Measurements from ENCODE around the gene ALOX15B.
"Not testable (repeated sequence)": the region's sequence is repeated elsewhere in the genome, so short reads cannot be mapped to it uniquely, and the experiment has no call there.

Gene ALOX15B

DNA sequence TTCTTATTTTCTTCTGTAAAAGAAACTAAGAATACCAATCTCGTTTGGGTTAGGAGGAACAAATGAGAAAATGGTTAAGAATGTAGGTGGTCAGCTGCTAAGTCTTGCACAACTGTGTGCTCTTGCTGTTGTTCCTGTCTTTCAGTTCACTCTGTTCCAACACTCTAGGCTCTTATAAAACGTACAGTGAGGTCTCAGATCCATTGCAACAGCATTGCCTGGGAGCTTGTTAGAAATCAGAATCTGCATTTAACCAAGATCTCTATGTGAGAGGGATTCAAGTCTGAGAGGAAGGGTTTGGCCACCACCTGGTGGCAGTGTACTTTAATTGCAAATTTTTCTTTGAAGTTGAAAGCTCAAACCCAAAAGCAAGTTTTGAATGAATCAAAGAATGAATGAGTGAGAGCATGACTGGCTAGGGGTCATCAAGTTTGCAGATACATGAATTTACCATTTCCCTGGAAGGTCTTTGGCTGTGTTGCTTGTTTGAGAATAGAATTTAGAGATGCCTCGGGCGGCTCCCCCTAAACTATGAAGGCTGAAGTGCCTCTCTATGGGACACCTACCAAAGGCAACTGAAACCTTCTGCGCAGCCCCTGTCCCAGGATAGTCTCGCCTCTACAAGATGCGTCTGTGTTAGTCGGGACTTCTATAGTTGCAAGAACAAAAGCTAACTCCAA is 2.5 kb downstream of the ALOX15B start:
- peak; percentile 91 to 95 for DNase-seq

DNA sequence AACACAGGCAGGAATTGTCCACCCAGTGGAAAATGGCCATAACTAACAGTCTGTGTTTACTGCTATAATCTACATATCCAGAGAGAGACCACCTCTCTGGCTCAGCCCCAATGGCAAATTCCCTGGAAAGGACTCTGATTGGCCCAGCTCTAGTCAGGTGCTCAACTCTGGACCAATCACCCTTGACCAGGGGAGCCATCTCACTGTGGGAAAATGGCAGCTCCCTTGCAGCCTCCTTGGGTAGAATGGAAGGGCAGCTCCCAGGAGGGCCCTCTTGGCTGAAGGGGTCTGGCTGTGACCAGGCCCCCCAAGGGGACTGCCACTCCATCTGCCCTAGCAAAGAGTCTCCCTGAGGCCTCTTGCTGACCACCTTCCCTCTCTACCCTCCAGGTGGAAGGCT is 3.1 kb downstream of the ALOX15B start:
- DNase-seq = peak in 1 of 2 donors; percentile 23

DNA sequence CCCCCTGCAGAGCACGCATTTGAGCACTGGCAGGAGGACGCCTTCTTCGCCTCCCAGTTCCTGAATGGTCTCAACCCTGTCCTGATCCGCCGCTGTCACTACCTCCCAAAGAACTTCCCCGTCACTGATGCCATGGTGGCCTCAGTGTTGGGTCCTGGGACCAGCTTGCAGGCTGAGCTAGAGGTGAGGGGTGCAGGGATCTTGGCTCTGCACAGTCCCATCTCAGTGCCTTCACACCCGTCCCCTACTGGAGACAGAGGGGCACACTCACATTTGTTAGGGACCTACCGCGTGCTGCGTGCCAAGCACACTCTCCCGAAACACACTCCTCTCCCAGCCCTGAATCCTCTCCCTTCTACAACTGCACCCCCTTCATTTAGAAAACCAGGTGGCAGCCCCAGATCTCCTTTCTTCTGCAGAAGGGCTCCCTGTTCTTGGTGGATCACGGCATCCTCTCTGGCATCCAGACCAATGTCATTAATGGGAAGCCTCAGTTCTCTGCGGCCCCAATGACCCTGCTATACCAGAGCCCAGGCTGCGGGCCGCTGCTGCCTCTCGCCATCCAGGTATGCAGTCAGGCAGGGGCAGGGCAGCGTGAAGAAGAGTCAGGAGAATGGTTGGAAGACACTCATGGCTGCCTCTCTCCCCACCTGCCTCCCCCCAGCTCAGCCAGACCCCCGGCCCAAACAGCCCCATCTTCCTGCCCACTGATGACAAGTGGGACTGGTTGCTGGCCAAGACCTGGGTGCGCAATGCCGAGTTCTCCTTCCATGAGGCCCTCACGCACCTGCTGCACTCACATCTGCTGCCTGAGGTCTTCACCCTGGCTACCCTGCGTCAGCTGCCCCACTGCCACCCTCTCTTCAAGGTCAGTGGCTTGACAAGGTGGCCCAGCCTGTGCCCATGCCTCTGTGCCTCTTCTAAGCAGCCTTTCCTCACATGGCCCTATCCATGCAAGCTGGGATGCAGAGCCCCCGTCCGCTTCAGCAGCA is 6.3 kb downstream of the ALOX15B start:
- DNase-seq = no peak

DNA sequence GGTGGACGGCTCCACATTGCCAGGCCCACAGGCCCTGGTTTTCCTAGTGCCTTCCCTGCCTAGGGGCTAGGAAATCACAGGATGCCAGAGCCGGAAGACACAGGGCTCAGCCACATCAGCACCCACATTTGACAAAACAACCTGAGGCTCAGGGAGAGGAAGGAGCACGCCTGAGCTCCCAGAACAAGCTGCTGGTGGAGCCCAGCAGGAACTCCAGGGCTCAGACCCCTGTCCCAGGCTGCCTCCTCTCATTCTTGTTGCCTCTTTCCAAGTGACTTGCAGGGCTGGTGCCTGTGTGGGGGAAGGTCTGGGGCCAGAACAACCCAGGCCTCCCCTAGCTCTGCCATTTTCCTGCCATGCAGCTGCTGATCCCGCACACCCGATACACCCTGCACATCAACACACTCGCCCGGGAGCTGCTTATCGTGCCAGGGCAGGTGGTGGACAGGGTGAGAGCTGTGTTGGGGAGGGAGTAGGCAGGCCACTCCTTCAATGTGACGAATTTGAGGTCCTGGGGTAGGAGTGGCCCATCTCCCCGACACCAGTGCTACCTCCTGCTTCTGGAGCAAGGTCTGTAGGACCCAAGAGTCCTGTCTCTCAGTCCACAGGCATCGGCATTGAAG is 7.6 kb downstream of the ALOX15B start:
- DNase-seq = no peak

DNA sequence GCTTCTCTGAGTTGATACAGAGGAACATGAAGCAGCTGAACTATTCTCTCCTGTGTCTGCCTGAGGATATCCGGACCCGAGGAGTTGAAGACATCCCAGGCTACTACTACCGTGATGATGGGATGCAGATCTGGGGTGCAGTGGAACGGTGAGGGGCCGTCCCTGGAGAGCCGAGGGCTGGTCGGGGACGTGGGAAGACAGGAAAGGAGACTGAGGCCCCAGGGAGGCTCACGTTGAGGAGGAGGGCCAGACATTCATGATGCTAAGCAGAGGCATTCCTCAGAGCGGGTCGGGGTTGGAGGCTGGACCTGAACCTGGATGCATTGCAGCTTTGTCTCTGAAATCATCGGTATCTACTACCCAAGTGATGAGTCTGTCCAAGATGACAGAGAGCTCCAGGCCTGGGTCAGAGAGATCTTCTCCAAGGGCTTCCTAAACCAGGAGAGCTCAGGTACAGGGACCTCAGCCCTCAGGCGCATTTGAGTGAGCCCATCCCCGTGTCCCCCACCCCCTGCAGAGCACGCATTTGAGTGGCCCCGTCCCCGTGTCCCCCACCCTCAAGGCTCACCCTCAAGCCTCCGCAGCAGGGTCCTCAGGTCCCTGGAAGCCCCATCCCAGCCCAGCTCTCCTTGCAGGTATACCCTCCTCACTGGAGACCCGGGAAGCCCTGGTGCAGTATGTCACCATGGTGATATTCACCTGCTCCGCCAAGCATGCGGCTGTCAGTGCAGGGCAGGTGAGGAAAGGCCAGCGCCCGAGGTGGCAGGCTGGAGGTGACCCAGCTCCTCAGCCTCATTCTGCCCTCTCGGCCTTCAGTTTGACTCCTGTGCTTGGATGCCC is 8.3 kb downstream of the ALOX15B start:
- no peak for DNase-seq

DNA sequence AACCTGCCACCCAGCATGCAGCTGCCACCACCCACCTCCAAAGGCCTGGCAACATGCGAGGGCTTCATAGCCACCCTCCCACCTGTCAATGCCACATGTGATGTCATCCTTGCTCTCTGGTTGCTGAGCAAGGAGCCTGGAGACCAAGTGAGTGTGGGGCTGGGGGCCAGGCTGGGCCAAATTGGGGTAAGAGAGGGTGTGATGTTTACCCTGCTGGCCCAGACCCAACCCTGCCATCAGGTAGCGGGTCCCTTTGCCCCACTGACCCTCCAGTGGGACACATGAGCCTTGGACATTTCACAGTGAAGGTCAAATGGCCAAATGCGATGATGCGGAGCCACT is 8.9 kb downstream of the ALOX15B start:
- no peak for DNase-seq

DNA sequence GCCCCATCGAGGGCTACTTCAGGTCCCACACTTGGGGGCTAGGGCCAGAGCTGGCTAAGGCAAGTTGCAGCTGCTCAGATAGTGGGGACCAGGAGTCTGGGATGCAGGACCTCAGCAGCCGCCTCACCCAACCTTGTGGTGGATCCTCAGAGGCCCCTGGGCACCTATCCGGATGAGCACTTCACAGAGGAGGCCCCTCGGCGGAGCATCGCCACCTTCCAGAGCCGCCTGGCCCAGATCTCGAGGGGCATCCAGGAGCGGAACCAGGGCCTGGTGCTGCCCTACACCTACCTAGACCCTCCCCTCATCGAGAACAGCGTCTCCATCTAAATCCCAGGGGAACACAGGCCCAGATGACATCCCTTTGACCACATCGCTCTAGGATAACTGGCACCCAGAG is 9.4 kb downstream of the ALOX15B start:
- DNase-seq = no peak

DNA sequence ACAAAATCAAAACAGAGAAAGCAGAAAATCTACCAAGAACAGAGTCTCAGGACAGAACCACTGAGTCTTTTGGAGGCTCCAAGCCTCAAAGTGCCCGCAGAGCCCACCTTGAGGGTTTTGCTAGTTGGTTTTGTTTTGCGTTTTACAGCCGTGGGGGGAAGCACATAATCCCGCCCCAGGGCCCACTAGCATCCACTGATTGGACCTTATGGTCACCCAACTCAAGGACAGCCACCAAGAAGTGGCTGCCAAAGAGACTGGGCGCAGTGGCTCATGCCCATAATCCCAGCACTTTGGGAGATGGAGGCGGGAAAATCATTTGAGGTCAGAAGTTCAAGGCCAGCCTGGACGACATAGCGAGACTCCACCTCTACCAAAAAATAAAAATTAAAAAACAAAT is 9.9 kb downstream of the ALOX15B start:
- no peak for DNase-seq

DNA sequence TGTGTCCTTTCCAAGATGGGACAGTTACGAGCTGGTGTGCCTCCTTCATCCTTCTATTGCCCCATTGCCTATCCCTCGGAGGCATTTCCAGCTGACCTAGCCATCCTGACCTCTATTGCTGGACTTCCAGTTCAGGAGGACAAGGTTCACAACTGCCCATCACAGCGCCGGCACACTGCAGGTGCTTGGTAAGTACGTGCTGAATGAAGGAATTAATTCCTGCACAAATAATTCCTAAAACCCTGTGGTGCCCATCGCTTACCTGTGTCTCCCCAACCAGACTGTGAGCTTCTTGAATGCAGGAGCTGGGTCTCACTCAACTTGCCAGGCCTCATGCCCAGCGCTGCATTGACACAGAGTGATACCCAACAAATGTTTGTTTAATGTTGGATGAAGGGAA is 13.0 kb downstream of the ALOX15B start:
- no peak for DNase-seq

DNA sequence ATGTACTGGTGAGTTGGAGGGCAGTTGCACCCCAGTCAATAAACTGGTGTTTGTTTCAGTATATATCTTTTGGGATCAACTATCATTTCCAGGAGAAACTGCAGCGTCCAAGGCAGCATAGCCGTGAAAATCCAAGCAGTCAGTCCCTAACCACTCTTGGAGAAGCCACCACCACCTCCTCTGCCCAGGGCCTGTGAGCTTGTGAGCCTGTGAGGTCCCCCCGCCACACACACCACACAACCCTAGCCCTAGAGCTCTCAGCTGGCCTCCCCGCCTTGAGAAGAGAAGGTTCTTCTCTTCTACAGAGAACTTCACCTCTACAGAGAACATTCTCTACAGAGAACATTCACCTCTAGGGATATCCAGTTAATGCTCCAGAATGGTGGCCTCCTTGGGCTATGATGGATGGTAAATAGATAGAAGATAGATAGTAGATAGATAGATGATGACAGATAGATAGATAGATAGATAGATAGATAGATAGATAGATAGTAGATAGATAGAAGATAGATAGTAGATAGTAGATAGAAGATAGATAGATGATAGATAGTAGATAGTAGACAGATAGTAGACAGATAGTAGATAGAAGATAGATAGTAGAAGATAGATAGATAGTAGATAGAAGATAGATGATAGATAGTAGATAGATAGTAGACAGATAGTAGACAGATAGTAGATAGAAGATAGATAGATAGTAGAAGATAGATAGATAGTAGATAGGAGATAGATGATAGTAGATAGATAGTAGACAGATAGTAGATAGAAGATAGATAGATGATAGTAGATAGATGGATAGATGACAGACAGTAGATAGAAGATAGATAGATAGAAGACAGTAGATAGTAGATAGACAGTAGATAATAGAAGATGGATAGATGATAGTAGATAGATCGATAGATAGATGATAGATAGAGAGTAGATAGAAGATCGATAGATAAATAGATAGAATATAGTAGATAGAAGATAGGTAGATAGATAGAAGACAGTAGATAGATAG is 13.7 kb downstream of the ALOX15B start:
- DNase-seq = no peak

DNA sequence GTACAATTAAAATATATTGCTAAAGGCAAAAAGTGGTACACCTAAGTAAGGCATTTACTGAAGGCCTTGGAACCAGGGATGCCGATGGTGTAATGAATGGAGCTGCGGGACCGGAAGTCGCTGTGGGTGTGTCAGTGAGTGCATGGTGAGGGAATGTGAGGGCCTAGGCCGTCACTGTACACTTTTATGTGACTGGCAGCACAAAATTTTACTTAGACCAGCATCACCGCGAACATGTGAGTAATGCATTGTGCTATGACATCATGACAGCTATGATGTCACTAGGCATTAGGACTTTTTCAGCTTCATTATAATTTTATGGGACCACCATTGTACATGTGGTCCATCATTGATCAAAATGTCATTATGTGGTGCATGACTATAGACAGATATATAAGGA is 14.7 kb downstream of the ALOX15B start:
- DNase-seq = no peak

DNA sequence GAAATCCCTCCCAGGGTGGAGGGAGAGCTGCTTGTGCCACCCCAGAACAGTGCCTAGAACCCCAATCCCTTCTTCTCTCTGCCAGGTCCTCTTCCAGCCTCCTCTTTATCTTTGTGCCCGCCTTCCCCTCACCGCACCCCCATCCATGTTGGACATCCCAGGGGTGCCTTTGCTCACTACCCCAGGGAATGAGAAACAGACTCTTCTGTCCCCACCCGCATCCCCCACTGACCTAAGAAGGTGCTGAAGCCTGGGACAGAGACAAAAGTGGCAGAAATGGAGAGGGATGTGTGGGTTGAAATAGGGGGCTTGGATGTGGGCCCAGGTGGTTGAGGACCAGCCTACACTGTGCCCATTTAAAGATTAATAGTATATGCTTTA is 17.0 kb downstream of the ALOX15B start:
- no peak for DNase-seq

DNA sequence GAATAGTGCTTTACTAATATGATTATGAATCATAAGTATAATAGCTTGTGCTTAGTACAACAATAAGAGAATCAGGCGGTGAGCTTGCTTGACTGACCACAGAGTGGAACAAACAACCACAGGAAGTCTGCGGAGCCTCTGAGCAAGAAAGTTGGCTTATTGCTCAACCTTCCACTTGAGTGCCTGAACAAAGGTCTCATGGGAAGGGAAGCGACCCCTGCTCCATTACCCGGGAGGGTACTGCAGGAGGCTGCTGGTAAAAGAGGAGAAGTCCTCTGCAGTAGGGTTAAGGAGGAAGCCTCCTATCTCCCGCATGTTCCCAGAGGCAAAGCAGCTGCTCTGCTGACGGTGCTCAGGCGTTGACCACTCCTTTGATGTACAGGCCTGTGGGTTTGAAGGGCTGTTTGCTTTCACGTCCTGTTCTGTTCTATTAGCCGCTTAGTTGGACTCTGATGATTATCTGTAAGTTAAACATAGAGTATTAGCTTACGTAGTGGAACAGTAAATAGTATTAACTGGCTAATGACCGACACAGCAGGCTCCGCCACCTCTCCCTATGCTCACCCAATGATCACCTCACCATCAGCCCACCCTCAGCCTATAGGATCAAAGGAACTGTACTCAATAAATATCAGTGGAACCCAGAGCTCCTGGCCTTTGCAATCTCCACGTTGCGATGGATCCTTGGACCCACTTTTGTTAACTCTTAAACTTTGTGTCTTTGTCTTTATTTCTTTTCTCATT is 17.5 kb downstream of the ALOX15B start:
- DNase-seq = peak; percentile 95 to 96

DNA sequence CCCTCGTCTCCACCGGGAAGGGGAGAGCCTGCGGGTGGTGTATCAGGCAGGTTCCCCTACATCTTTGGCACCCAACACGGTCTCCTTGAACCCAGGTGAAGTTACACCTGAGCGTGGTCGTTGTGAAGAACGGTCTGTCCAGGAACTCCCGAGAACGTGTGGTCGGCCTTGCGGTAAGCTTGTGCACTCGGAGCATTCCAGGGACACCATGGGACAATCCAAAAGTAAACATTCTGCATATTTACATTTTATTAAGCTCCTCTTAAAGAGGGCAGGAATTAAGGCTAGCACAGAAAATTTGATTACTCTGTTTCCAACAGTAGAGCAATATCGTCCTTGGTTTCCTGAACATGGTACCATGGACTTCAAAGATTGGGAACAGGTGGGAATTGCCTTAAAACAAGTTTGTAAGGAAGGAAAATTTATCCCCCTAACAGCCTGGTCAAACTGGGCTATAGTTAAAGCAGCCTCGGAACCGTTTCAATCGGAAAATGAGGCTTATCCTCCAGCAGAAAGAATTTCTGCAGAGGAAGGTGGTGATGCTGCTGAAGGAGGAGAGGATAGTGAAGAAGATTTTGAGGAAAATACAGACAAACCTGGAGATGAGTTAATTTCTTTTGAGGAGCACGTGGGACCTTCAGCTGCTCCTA is 18.2 kb downstream of the ALOX15B start:
- DNase-seq = no peak

DNA sequence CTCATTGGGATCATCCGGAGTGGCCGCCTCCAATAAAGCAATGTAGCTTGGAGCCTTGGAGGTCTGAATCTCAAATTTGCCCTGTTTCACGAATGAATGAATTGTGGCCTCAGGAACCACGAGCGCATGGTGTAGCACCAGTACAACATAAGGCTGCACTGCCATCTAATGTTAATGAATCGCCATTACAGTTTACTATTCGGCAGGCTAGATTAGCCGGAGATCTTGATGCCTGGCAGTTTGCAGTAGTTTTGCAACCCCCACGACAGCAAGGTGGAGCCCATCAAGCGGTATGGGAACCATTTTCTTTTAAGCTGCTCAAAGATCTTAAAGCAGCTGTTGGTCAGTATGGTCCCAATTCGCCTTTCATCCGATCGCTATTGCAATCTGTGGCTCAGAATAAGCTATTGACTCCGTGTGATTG is 18.8 kb downstream of the ALOX15B start:
- peak; percentile 80 to 88 for DNase-seq

DNA sequence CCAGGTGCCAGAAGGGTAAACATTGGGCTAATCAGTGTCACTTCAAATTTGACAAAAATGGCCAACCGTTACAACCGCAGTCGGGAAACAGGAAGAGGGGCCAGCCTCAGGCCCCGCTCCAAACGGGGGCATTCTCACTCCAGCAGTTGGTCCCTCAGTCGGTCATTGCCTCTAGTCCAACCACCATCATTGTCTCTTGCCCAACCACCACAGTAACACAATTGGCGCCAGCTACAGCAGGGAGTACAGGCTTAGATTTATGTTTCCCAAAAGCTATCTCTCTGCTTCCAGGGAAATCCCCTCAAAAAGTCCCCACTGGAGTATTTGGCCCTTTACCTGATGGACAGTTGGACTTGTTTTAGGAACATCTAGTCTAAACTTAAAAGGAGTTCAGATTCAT is 20.3 kb downstream of the ALOX15B start:
- no peak for DNase-seq

DNA sequence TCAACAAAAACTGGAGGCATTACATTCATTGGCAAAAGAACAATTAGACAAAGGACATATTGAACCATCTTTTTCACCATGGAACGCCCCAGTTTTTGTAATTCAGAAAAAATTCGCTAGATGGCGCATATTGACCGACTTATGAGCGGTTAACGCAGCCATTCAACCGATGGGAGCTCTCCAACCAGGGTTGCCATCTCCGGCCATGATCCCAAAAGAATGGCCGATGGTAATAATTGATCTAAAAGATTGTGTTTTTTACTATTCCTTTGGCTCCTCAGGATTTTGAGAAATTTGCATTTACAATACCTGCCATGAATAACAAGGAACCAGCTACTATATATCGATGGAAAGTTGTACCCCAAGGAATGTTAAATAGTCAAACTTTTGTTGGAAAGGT is 21.4 kb downstream of the ALOX15B start:
- peak; percentile 79 to 90 for DNase-seq

DNA sequence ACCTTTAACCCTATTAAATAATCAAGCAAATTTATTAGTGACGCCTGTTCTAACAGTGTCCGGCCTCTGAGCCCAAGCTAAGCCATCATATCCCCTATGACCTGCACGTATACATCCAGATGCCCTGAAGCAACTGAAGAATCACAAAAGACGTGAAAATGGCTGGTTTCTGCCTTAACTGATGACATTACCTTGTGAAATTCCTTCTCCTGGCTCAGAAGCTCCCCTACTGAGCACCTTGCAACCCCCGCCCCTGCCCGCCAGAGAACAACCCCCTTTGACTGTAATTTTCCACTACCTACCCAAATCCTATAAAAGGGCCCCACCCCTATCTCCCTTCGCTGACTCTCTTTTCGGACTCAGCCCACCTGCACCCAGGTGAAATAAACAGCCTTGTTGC is 23.0 kb downstream of the ALOX15B start:
- DNase-seq = not testable (repeated sequence)

DNA sequence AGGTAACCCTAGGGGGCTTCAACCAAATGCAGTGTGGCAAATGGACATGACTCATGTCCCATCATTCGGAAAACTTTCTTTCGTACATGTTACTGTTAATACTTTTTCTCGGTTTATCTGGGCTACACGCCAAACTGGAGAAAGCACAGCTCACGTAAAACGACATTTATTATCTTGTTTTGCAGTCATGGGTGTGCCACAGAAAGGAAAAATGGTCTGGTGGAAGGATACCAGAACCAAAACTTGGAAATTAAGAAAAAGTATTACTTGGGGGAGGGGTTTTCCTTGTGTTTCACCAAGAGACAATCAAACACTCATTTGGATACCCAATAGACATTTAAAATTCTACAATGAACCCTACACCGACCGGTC is 23.6 kb downstream of the ALOX15B start:
- no peak for DNase-seq

DNA sequence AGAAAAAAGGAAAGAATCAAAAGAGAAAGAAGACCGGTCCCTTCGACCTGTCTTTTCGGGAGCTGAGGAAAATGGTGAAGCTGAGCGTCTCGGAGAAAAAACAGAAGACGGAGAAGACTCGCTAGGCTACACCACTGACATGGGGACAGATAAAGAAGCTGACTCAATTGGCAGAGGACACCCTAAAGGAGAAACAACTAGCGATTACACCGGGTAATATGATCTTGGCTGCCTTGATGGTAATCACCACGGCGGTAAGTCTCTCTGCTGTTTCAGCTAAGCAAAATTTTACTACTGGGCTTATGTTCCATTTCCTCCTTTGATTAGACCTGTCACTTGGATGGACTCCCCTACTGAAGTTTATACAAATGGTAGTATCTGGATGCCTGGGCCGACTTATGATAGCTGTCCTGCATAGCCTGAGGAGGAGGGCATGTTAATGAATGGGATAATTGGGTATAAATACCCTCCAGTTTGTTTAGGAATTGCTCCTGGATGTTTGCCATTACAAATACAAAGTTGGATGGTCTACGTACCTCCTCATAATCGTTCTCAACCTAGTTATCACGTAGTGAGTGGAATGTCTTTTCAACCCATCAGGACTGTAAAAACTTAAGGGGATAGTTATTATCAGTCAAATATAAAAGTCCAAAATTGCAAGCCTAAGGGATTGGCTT is 24.1 kb downstream of the ALOX15B start:
- DNase-seq = no peak
